ENCODE measurements around the gene UBE2U.

Gene UBE2U

DNA sequence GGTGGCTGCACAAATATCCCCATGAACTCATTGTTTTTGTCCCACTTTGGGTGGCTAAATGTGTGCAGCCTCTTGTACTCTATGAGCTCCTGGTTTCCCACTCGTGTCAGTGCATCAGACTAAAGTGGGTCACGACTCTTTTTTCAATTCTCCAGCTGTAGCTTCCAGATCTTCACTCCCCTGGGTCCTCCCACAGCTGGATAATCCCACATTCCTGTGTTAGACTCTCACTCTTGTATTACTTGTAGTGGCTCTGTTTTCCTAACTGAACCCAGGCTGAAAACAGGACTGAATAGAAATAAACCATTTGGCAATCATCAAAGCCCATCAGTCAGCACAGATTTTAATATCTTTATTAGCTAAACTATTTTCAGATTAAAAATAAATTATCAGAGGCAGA, 60.4 kb downstream of the UBE2U start:
- TF ChIP-seq, protein P1, sequence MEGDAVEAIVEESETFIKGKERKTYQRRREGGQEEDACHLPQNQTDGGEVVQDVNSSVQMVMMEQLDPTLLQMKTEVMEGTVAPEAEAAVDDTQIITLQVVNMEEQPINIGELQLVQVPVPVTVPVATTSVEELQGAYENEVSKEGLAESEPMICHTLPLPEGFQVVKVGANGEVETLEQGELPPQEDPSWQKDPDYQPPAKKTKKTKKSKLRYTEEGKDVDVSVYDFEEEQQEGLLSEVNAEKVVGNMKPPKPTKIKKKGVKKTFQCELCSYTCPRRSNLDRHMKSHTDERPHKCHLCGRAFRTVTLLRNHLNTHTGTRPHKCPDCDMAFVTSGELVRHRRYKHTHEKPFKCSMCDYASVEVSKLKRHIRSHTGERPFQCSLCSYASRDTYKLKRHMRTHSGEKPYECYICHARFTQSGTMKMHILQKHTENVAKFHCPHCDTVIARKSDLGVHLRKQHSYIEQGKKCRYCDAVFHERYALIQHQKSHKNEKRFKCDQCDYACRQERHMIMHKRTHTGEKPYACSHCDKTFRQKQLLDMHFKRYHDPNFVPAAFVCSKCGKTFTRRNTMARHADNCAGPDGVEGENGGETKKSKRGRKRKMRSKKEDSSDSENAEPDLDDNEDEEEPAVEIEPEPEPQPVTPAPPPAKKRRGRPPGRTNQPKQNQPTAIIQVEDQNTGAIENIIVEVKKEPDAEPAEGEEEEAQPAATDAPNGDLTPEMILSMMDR (IDR thresholded peaks at IDR 0.05; ENCODE audit: borderline replicate concordance, insufficient read depth, low read depth, low read length) = no peak
- H3K4me3 ChIP-seq (ENCODE audit: low read depth, low read length) = no peak overlapping the region

DNA sequence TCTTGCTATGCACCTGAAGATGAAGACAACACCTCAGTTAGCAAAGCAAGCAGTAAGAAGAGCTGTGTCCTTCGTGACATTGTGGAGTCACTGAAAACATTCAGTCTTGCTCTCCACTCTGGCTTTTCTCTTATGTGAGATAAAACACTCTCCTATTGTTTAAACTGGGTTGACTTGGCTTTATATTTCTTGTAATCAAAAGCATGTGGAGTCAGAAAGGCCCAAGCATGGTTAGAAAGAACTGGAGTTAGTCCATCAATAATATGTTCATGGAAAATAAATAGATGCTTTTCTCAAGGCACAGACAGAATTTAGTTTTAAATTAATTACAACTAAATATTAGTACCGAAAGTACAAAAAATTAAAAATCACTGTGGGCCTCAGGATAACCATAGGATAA, 61.7 kb downstream of the UBE2U start:
- H3K4me3 ChIP-seq (ENCODE audit: low read depth, low read length) = no peak overlapping the region
- TF ChIP-seq, protein P1 (IDR thresholded peaks at IDR 0.05; ENCODE audit: borderline replicate concordance, insufficient read depth, low read depth, low read length) = no peak

DNA sequence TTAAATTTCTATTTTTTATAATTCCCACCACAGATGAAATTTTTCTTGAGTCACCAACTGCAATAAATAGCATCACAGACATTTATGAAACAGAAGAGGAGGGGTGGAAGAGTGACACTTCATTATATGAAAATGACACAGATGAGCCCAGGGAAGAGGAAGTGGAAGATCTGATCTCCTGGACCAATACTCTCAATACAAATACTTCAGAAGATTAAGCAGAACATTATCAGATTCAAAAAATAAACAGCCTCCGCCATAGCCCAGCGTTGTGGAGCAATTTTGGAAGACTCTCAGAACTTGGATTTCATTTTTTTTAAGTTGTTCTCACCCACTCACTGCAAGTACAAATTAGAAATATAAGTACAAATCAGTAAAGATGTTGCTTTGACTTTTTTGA, 63.6 kb downstream of the UBE2U start:
- H3K4me3 ChIP-seq (ENCODE audit: low read depth, low read length) = no peak overlapping the region

DNA sequence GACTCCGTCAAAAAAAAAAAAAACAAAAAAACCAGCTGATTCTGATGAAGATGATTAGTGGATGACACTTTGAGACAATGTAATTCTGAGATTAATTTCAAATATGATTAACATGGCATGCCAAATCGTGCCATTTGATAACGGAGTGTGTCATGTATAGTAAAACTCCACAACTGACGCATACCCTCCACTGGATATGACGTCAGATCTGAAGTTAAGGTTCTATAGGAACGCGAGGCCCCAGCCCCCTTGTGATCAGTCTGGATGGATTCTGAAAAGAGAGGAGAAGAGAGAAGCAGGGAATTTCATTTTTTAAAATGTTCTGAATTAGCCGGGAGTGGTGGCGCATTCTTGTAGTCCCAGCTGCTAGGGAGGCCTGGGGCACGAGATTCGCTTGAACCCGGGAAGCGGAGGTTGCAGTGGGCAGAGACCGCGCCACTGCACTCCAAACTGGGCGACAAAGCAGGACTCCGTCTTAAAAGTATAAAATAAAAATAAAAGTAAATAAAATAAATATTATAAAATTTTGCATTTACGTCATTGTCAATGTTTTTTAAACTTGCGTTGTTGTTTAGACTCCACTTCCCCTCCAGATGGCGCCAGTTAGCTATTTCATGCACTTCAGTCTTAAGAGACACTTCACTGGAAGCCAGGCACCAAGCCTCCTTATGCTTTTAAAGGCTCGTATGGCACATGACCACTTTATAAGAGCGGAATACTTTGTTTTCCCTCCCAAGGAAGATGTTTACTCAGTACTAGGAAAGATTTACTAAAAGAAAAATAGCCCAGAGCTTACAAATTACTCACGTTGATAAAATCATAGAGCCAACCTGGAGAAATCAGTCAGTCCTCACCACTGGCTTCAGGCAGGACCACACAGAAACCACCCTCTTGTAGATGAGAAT, 65.5 kb downstream of the UBE2U start:
- TF ChIP-seq, protein P1 (IDR thresholded peaks at IDR 0.05; ENCODE audit: borderline replicate concordance, insufficient read depth, low read depth, low read length) = peak; percentile 59; the same call in 1 of the 2 replicates
- no peak overlapping the region for H3K4me3 ChIP-seq (ENCODE audit: low read depth, low read length)

More for the DNA sequence above, 63.6 kb downstream of the UBE2U start:
- TF ChIP-seq, protein P1 (IDR thresholded peaks at IDR 0.05; ENCODE audit: borderline replicate concordance, insufficient read depth, low read depth, low read length) = no peak

DNA sequence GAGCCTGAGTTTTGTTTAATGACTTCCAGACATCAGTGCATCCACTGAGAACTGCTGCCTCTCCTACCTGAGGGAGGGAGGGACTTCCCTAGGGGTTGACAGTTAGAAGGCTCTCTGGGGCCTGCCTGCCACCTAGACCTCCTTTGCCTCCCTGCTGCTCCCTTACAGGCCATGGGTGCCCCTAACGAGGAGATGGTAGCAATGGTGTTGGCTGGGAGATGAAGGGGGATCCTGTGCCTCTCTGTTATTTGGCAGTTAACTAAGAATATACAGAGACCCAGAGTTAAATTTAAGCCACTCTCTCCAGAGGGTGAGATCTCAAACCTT, 66.1 kb downstream of the UBE2U start:
- TF ChIP-seq, protein P1 (IDR thresholded peaks at IDR 0.05; ENCODE audit: borderline replicate concordance, insufficient read depth, low read depth, low read length) = no peak
- no peak overlapping the region for H3K4me3 ChIP-seq (ENCODE audit: low read depth, low read length)

DNA sequence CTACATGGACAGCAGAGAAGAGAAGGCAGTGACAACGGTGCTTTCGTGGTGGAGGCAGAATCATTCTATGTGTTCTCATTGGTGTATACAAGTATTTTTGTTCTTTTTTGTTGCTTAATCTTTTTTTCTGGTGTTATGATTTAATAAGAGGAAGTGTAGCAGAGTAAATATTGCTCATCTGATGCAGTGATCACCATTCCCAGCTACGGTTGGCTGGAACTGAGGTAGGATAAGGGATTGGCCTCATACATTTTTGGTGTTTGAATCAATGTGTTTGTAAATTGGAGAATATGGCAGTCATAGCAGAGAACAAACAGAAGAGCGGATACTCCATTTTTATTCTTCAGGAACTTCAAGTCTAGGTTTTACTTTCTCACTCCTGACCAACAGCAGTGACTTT, 76.6 kb downstream of the UBE2U start:
- TF ChIP-seq, protein P1 (IDR thresholded peaks at IDR 0.05; ENCODE audit: borderline replicate concordance, insufficient read depth, low read depth, low read length) = no peak
- no peak overlapping the region for H3K4me3 ChIP-seq (ENCODE audit: low read depth, low read length)

DNA sequence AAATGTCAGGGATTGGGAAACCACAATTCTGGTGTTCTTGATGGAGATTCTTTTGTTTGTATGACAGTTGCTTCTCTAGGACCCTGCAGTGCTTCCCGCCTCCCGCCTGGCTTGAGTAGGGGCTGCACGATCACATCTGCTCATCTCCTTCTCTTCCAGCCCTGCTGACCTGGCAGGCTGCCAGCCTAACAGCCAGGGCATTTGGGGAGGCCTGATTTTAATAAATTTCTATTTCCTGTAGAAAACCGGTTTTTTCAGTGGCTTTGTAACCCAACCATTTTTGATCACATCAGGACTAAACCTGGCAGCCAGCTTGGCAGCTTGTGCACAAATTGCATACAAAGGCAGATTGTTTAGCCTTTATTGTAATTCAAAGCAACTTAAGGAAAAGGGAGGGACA, 78.9 kb downstream of the UBE2U start:
- H3K4me3 ChIP-seq (ENCODE audit: low read depth, low read length) = no peak overlapping the region
- TF ChIP-seq, protein P1 (IDR thresholded peaks at IDR 0.05; ENCODE audit: borderline replicate concordance, insufficient read depth, low read depth, low read length) = no peak
